ENCODE data around the gene MACROD2. TPM values are rescaled to one million over a fixed set of nuclear protein-coding genes. Genes with fewer than 3 reads are reported as not detected.
"Not testable (repeated sequence)": the region's sequence is repeated elsewhere in the genome, so short reads cannot be mapped to it uniquely, and the experiment has no call there.

MACROD2 gene
- total RNA-seq, 1 donor from 2014 or later: not detected

- no peaks in the 10 kb centered on the region for H3K27me3 Mint-ChIP-seq (ENCODE audit: low read depth)
- DNase-seq (ENCODE audit: low spot score): no peak
- no peaks in the 10 kb centered on the region for H3K4me1 Mint-ChIP-seq (ENCODE audit: low read depth)
- H3K9me3 Mint-ChIP-seq: peaks cover 23% of the 10 kb centered on the region
- no peaks in the 10 kb centered on the region for H3K36me3 Mint-ChIP-seq (ENCODE audit: low read depth)
- intact Hi-C loops (cut with micrococcal nuclease): no loop called here
- no peak overlapping the region for H3K4me3 Mint-ChIP-seq (ENCODE audit: low read depth)
- H3K27ac Mint-ChIP-seq: no peak overlapping the region
These were observed 1520.4 kb downstream of the MACROD2 start for GRCh38 chr20:15515691-15516090.

DNA sequence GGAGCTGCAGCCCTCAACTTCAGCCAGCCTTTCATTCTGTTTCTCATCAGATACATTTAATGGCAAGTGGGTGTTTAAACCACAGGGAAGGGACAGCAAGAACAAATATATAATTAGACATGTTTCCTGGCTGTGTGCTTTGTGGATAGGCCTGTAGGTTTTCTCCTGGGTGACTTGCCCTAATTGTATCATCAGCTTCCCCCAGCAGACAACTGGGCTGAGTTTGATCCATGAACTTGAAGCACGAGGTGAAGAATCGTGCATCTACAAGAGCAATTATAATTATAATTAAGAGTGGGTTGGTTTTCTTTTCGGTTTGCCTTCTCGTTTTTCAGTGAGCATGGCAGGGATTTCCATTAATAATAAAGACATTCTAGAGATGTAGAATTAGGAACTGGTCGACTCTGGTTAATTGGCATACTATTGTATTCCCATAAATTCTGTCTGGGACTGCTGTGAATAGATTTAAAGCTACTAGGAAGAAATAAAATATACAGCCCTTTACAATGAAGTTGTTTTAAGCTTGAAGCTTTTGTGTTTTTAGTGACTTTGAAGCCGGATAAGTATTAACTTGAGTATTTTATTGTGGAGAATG is 1525.7 kb downstream of the MACROD2 start:
- no peaks in the 10 kb centered on the region for H3K4me1 Mint-ChIP-seq (ENCODE audit: low read depth)
- no peak for DNase-seq (ENCODE audit: low spot score)
- H3K4me3 Mint-ChIP-seq (ENCODE audit: low read depth): no peak overlapping the region
- H3K27ac Mint-ChIP-seq: no peak overlapping the region
- H3K36me3 Mint-ChIP-seq (ENCODE audit: low read depth): no peaks in the 10 kb centered on the region
- no peaks in the 10 kb centered on the region for H3K27me3 Mint-ChIP-seq (ENCODE audit: low read depth)
- intact Hi-C loops (cut with micrococcal nuclease): no loop called here
- H3K9me3 Mint-ChIP-seq: peaks cover 42% of the 10 kb centered on the region

GRCh38 chr20:15523400-15523799 is 1528.1 kb downstream of the MACROD2 start:
- H3K36me3 Mint-ChIP-seq (ENCODE audit: low read depth): no peaks in the 10 kb centered on the region
- H3K27ac Mint-ChIP-seq: no peak overlapping the region
- peaks cover 38% of the 10 kb centered on the region for H3K9me3 Mint-ChIP-seq
- no peak for DNase-seq (ENCODE audit: low spot score)
- H3K4me1 Mint-ChIP-seq (ENCODE audit: low read depth): no peaks in the 10 kb centered on the region
- intact Hi-C loops (cut with micrococcal nuclease): no loop called here
- H3K27me3 Mint-ChIP-seq (ENCODE audit: low read depth): no peaks in the 10 kb centered on the region
- no peak overlapping the region for H3K4me3 Mint-ChIP-seq (ENCODE audit: low read depth)

DNA sequence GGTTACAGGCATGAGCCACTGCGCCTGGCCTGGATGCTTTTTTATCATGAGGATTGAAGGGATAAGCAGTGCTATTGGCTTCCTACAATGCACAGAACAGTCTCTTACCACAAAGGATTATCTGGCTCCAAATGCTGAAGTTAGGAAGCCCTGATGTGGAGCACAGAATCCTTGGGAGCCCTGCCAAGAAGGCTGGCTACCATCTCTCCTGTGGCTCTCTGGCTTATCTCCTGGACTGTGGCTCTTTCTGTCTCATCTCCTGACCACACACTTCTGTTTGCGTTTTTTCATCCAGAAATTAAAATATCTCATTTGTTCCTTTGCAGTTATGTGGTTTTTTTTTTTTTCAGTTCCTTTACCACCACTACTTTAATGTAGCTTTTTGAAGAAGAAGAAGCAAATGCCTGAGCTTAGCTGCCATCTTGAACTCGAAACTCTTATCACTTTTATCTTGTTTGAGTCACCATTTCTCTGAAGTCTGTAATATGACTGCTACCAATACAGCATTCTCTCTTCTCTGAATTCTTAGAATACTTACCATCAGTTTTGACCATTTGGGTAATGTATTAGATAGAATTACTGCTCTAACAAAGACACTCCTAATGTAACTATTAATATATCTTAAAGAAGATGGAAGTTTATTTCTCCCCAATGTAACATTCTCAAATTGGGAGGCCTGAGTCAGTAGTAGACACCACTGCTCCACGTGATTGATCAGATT is 1533.2 kb downstream of the MACROD2 start:
- H3K9me3 Mint-ChIP-seq: peaks cover 32% of the 10 kb centered on the region
- H3K36me3 Mint-ChIP-seq (ENCODE audit: low read depth): no peaks in the 10 kb centered on the region
- no peaks in the 10 kb centered on the region for H3K27me3 Mint-ChIP-seq (ENCODE audit: low read depth)
- intact Hi-C loops (cut with micrococcal nuclease): no loop called here
- no peak overlapping the region for H3K27ac Mint-ChIP-seq
- no peak for DNase-seq (ENCODE audit: low spot score)
- no peak overlapping the region for H3K4me3 Mint-ChIP-seq (ENCODE audit: low read depth)
- no peaks in the 10 kb centered on the region for H3K4me1 Mint-ChIP-seq (ENCODE audit: low read depth)

GRCh38 chr20:15535863-15536262 is 1540.5 kb downstream of the MACROD2 start:
- intact Hi-C loops (cut with micrococcal nuclease): no loop called here
- Mint-ChIP-seq H3K9me3 (peaks cover 26% of the 10 kb centered on the region), H3K4me1 (ENCODE audit: low read depth) (no peaks in the 10 kb centered on the region), H3K27ac (no peak overlapping the region), H3K4me3 (ENCODE audit: low read depth) (no peak overlapping the region), H3K27me3 (ENCODE audit: low read depth) (no peaks in the 10 kb centered on the region), H3K36me3 (ENCODE audit: low read depth) (no peaks in the 10 kb centered on the region)
- DNase-seq (ENCODE audit: low spot score): no peak

DNA sequence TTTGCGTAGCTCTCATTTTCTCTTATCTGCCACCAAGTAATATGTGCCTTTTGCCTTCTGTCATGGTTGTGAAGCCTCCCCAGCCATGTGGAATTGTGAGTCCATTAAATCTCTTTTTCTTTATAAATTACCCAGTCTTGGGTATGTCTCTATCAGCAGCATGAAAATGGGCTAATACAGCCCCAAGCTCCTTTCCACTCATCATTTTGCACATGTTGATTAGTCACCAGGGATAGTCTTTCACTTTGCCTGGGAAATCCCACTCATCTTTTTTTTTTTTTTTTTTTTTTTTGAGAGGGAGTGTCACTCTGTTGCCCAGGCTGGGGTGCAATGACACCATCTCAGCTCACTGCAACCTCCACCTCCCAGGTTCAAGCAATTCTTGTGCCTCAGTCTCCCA is 1541.9 kb downstream of the MACROD2 start:
- H3K4me1 Mint-ChIP-seq (ENCODE audit: low read depth); H3K27ac Mint-ChIP-seq; H3K4me3 Mint-ChIP-seq (ENCODE audit: low read depth); H3K36me3 Mint-ChIP-seq (ENCODE audit: low read depth); DNase-seq (ENCODE audit: low spot score); H3K27me3 Mint-ChIP-seq (ENCODE audit: low read depth); intact Hi-C loops (cut with micrococcal nuclease): not testable (repeated sequence)
- peaks cover 31% of the 10 kb centered on the region for H3K9me3 Mint-ChIP-seq

GRCh38 chr20:15542655-15543054 is 1547.3 kb downstream of the MACROD2 start:
- intact Hi-C loops (cut with micrococcal nuclease): no loop called here
- Mint-ChIP-seq H3K27me3 (ENCODE audit: low read depth) (no peaks in the 10 kb centered on the region), H3K4me1 (ENCODE audit: low read depth) (no peaks in the 10 kb centered on the region), H3K27ac (no peak overlapping the region), H3K4me3 (ENCODE audit: low read depth) (no peak overlapping the region), H3K36me3 (ENCODE audit: low read depth) (no peaks in the 10 kb centered on the region), H3K9me3 (peaks cover 50% of the 10 kb centered on the region)
- no peak for DNase-seq (ENCODE audit: low spot score)

- no peaks in the 10 kb centered on the region for H3K4me1 Mint-ChIP-seq (ENCODE audit: low read depth)
- intact Hi-C loops (cut with micrococcal nuclease): no loop called here
- no peaks in the 10 kb centered on the region for H3K36me3 Mint-ChIP-seq (ENCODE audit: low read depth)
- H3K9me3 Mint-ChIP-seq: peaks cover 46% of the 10 kb centered on the region
- H3K27ac Mint-ChIP-seq: no peak overlapping the region
- H3K27me3 Mint-ChIP-seq (ENCODE audit: low read depth): no peaks in the 10 kb centered on the region
- no peak for DNase-seq (ENCODE audit: low spot score)
- H3K4me3 Mint-ChIP-seq (ENCODE audit: low read depth): no peak overlapping the region
These were observed 1549.4 kb downstream of the MACROD2 start for GRCh38 chr20:15544742-15545141.

DNA sequence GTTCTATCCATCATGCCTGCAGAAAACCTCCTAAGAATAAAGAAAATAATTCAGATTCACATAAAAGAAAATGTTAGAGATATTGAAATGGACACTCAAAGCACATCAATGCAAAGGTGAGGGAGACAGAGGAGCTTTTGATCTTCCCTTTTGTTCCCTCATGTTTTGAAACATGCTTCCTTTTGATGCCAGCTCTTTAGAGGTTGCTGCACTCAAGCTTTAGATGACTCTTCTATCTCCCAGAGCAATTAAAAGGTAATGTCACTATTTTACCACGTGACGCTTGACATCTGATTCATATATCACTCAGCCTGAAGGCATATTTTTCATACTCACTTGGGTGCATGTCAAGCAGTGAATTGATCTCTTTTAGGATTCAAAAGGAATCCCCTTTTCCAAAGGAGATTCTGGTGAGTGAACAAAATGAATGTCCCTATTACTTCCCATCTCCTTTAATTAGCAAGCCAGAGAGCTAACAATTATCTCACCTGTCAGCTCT is 1551.3 kb downstream of the MACROD2 start:
- H3K9me3 Mint-ChIP-seq: peaks cover 40% of the 10 kb centered on the region
- intact Hi-C loops (cut with micrococcal nuclease): no loop called here
- no peaks in the 10 kb centered on the region for H3K36me3 Mint-ChIP-seq (ENCODE audit: low read depth)
- no peak overlapping the region for H3K4me3 Mint-ChIP-seq (ENCODE audit: low read depth)
- H3K27me3 Mint-ChIP-seq (ENCODE audit: low read depth): no peaks in the 10 kb centered on the region
- no peak for DNase-seq (ENCODE audit: low spot score)
- H3K4me1 Mint-ChIP-seq (ENCODE audit: low read depth): no peaks in the 10 kb centered on the region
- no peak overlapping the region for H3K27ac Mint-ChIP-seq

- Mint-ChIP-seq H3K27ac (no peak overlapping the region), H3K4me1 (ENCODE audit: low read depth) (no peaks in the 10 kb centered on the region), H3K36me3 (ENCODE audit: low read depth) (no peaks in the 10 kb centered on the region), H3K27me3 (ENCODE audit: low read depth) (no peaks in the 10 kb centered on the region), H3K4me3 (ENCODE audit: low read depth) (no peak overlapping the region), H3K9me3 (peaks cover 38% of the 10 kb centered on the region)
- no peak for DNase-seq (ENCODE audit: low spot score)
- intact Hi-C loops (cut with micrococcal nuclease): no loop called here
These were observed 1551.8 kb downstream of the MACROD2 start for GRCh38 chr20:15547119-15547518.

DNA sequence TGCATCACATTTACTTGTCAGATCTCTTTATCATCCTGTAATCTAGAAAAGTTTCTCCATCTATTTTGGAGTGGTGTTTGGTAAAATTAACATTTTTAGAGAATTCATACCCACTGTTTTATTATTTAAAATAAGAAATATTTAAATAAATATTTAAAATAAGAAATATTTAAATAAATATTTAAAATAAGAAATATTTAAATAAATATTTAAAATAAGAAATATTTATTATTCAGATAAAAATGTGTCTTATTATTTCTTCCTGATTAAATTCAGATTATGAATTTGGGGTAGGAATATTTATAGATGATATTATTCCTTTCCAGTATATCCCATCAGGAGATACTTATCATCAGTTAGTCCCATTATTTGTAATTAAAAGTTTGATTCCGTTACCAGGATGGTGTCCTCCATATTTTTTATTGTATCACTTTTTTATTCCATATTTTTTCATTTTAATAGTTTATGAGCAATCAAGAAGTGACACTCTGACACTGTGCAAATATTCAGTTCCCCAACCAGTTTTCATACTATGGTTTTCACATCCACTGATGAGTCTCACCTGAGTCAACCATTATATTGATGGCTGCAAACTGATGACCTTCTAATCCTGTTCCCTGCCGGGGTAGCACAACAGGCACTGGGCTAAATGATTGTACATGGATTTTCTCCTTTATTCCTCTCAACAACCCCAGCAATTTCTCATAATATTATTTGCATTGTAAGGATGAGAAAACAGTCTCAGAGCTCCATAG is 1555.0 kb downstream of the MACROD2 start:
- Mint-ChIP-seq H3K27ac (no peak overlapping the region), H3K9me3 (peaks cover 53% of the 10 kb centered on the region), H3K4me3 (ENCODE audit: low read depth) (no peak overlapping the region), H3K36me3 (ENCODE audit: low read depth) (no peaks in the 10 kb centered on the region), H3K27me3 (ENCODE audit: low read depth) (no peaks in the 10 kb centered on the region), H3K4me1 (ENCODE audit: low read depth) (no peaks in the 10 kb centered on the region)
- DNase-seq (ENCODE audit: low spot score): no peak
- intact Hi-C loops (cut with micrococcal nuclease): no loop called here

GRCh38 chr20:15555913-15556312 is 1560.6 kb downstream of the MACROD2 start:
- Mint-ChIP-seq H3K9me3 (peaks cover 38% of the 10 kb centered on the region), H3K4me1 (ENCODE audit: low read depth) (no peaks in the 10 kb centered on the region), H3K4me3 (ENCODE audit: low read depth) (no peak overlapping the region), H3K27me3 (ENCODE audit: low read depth) (no peaks in the 10 kb centered on the region), H3K36me3 (ENCODE audit: low read depth) (no peaks in the 10 kb centered on the region), H3K27ac (no peak overlapping the region)
- intact Hi-C loops (cut with micrococcal nuclease): no loop called here
- no peak for DNase-seq (ENCODE audit: low spot score)

DNA sequence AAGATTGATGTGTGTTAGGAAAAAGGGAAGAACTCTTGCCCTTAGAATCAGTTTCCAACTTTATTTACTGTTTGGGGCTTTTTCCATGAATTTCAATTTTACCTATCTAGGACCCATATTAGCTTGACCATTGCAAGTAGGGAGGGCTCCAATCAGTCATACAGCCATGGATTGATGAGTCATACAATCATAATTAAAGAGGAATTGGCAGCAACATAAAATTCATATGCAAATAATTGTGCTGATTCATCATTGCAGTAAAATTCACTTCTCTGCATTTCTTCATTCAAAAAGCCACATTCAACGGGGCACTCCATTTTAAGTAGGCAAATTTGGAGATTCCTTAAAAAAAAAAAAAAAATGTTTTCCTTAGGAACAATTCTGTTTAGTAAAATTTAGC is 1561.6 kb downstream of the MACROD2 start:
- Mint-ChIP-seq H3K4me3 (ENCODE audit: low read depth) (no peak overlapping the region), H3K27ac (no peak overlapping the region), H3K9me3 (peaks cover 42% of the 10 kb centered on the region), H3K27me3 (ENCODE audit: low read depth) (no peaks in the 10 kb centered on the region), H3K36me3 (ENCODE audit: low read depth) (no peaks in the 10 kb centered on the region), H3K4me1 (ENCODE audit: low read depth) (no peaks in the 10 kb centered on the region)
- DNase-seq (ENCODE audit: low spot score): no peak
- intact Hi-C loops (cut with micrococcal nuclease): no loop called here

Measured in activated T-helper 2 cell treated with anti-CD3 and anti-CD28 coated beads, Interferon-gamma antibody, Interleukin-2, Interleukin-4, amounts not matched to agents 10 μg/mL and 5 μg/mL and 100 μg/mL, durations not matched to agents 14 hours and 24 hours and 36 hours (primary cell).